CD14-positive monocyte (primary cell): ENCODE measurements around the gene CROCC. TPM values are rescaled to one million over a fixed set of nuclear protein-coding genes. Genes with fewer than 3 reads are reported as not detected.
"Not testable (repeated sequence)": the region's sequence is repeated elsewhere in the genome, so short reads cannot be mapped to it uniquely, and the experiment has no call there.

Experiments used
- DNase-seq, 3 donors: peaks; one replicate each; pipeline ENCODE4 v3.0.0-alpha.2; 2011 to 2022
- H2AFZ ChIP-seq: 2 replicates; pipeline ENCODE4 v1.6.0; 2012; ENCODE audit warnings: mild to moderate bottlenecking, low read depth, low read length, inconsistent platforms; ENCODE audit not compliant: insufficient read depth, poor library complexity, severe bottlenecking
- H3K27ac ChIP-seq, 2 donors: 1 replicate in 1 of 2; 2 replicates in 1 of 2; pipeline ENCODE4 v1.5.1; 2012 to 2013; ENCODE audit warnings: low read length in 2 of 2, control low read depth in 1 of 2, inconsistent platforms in 1 of 2, low read depth in 1 of 2, mild to moderate bottlenecking in 1 of 2
- H3K27me3 ChIP-seq, 2 donors: one replicate each; pipeline versions ENCODE4 v1.6.0 to v1.6.1; 2011 to 2013; ENCODE audit warnings: low read length in 2 of 2; ENCODE audit not compliant: control insufficient read depth in 2 of 2, insufficient read depth in 2 of 2
- H3K36me3 ChIP-seq, 2 donors: replicated peaks in 1 of 2; 1 replicate in 1 of 2; 2 replicates in 1 of 2; pipeline versions ENCODE4 v1.5.1 to v1.6.1; 2012 to 2013; ENCODE audit warnings: low read length in 2 of 2, control low read depth in 1 of 2, inconsistent platforms in 1 of 2, mild to moderate bottlenecking in 1 of 2; ENCODE audit not compliant: insufficient read depth in 2 of 2, control insufficient read depth in 1 of 2
- H3K4me1 ChIP-seq, 2 donors: 1 replicate in 1 of 2; 2 replicates in 1 of 2; pipeline versions ENCODE4 v1.5.1 to v1.6.1; 2012 to 2013; ENCODE audit warnings: low read length in 2 of 2, control low read depth in 1 of 2, inconsistent platforms in 1 of 2, mild to moderate bottlenecking in 1 of 2, moderate library complexity in 1 of 2; ENCODE audit not compliant: insufficient read depth in 2 of 2, control insufficient read depth in 1 of 2
- H3K4me2 ChIP-seq: replicated peaks from 2 replicates; pipeline ENCODE3; 2012; ENCODE audit warnings: low read length, moderate library complexity, mild to moderate bottlenecking; ENCODE audit not compliant: poor library complexity, severe bottlenecking; ENCODE audit errors: extremely low read depth
- H3K4me3 ChIP-seq, 3 experiments: fragments of 200-600 bp in 1 of 3; sonication (generic) in 1 of 3; replicated peaks in 1 of 3; 1 replicate in 2 of 3; 2 replicates in 1 of 3; pipeline ENCODE4 v1.5.1; 2011 to 2013; ENCODE audit warnings: low read length in 3 of 3, mild to moderate bottlenecking in 3 of 3, control low read depth in 2 of 3, low read depth in 2 of 3, inconsistent platforms in 1 of 3, moderate library complexity in 1 of 3
- H3K79me2 ChIP-seq: 2 replicates; pipeline ENCODE4 v1.6.0; 2012; ENCODE audit warnings: mild to moderate bottlenecking, control low read depth, inconsistent platforms, low read length, moderate library complexity; ENCODE audit not compliant: insufficient read depth
- H3K9ac ChIP-seq: 2 replicates; pipeline ENCODE4 v1.6.0; 2017; ENCODE audit warnings: low read length, mild to moderate bottlenecking; ENCODE audit not compliant: insufficient read depth, poor library complexity, severe bottlenecking
- H3K9me3 ChIP-seq, 2 donors: replicated peaks in 1 of 2; 1 replicate in 1 of 2; 2 replicates in 1 of 2; pipeline versions ENCODE4 v1.5.1 to v1.6.1; 2012 to 2013; ENCODE audit warnings: low read length in 2 of 2, control low read depth in 1 of 2; ENCODE audit not compliant: control insufficient read depth in 1 of 2, insufficient read depth in 1 of 2
- H4K20me1 ChIP-seq: 2 replicates; pipeline ENCODE4 v1.6.0; 2012; ENCODE audit warnings: mild to moderate bottlenecking, low read length, control low read depth, moderate library complexity; ENCODE audit not compliant: insufficient read depth
- H3K27ac Mint-ChIP-seq, 7 donors: one replicate each; pipeline ENCODE4 v1.8.0; 2020; ENCODE audit warnings: mild to moderate bottlenecking in 7 of 7, mixed read lengths in 7 of 7, moderate library complexity in 6 of 7, inconsistent platforms in 2 of 7
- H3K27me3 Mint-ChIP-seq, 3 donors: one replicate each; pipeline ENCODE4 v1.8.0; 2021 to 2022; ENCODE audit warnings: low read depth in 3 of 3, mild to moderate bottlenecking in 3 of 3, mixed read lengths in 3 of 3, moderate library complexity in 3 of 3, inconsistent platforms in 1 of 3
- H3K36me3 Mint-ChIP-seq, 2 donors: one replicate each; pipeline ENCODE4 v1.8.0; 2020; ENCODE audit warnings: mixed read lengths in 2 of 2, inconsistent platforms in 1 of 2, mild to moderate bottlenecking in 1 of 2
- H3K4me1 Mint-ChIP-seq: one replicate; pipeline ENCODE4 v1.8.0; 2020; ENCODE audit warnings: mild to moderate bottlenecking, mixed read lengths
- H3K4me3 Mint-ChIP-seq, 2 donors: one replicate each; pipeline ENCODE4 v1.8.0; 2020; ENCODE audit warnings: mild to moderate bottlenecking in 2 of 2, mixed read lengths in 2 of 2, moderate library complexity in 1 of 2
- H3K9me3 Mint-ChIP-seq, 7 donors: one replicate each; pipeline ENCODE4 v1.8.0; 2020 to 2022; ENCODE audit warnings: mixed read lengths in 7 of 7, mild to moderate bottlenecking in 6 of 7, moderate library complexity in 6 of 7, inconsistent platforms in 2 of 7
- WGBS: methylation state at CpG from one replicate; pipeline ENCODE4 v1.1.5; 2013; ENCODE audit warnings: missing lambda C conversion rate; ENCODE audit not compliant: insufficient coverage; 5-methylcytosine and 5-hydroxymethylcytosine counted together
- intact Hi-C, 2 donors: fragments of 100-400 bp; cut with micrococcal nuclease; formaldehyde crosslinking; loops; one replicate each; pipeline versions ENCODE4 v1.15.0 to v1.15.1; 2023
- polyA plus RNA-seq, 3 donors: library from polyadenylated mRNA; depleted of rRNA in 1 of 3; unstranded in 2 of 3; stranded (reverse) in 1 of 3; fragments of 300-500 nt in 2 of 3; fragments of >200 nt in 1 of 3; fragmentation: Illumina TruSeq in 2 of 3; gene quantifications; 1 replicate in 2 of 3; 2 replicates in 1 of 3; pipeline ENCODE4 v1.2.3, GENCODE V29; 2012 to 2021
- TF ChIP-seq, protein P1 (sequence below): fragments of 200-600 bp; IDR thresholded peaks from one replicate; pipeline ENCODE4 v1.8.0; 2022; ENCODE audit warnings: antibody characterized with exemption, mild to moderate bottlenecking

CROCC gene
- polyA plus RNA-seq, 3 donors, result 0.21 to 46.1 (median 0.69) TPM

DNA sequence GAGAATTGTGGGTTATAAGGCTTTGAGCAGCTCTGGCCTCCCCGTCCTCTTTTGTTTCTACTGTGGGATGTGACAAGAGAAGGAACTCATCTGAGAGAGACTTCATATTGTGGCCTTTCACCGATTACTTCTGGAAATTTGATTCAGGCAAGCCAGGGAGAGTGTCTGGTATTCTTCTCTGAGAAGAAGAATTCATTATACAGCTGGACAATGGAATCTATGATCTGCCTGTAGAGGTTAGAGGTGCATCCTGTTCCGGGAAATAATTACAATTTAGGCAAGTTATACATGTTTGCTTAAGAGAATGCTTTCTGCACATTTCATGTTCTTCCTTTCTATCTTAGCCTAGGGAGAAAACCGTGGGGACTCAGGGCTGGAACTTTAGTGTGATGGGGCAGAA, 38.7 kb upstream of the CROCC start:
- TF ChIP-seq, protein P1, sequence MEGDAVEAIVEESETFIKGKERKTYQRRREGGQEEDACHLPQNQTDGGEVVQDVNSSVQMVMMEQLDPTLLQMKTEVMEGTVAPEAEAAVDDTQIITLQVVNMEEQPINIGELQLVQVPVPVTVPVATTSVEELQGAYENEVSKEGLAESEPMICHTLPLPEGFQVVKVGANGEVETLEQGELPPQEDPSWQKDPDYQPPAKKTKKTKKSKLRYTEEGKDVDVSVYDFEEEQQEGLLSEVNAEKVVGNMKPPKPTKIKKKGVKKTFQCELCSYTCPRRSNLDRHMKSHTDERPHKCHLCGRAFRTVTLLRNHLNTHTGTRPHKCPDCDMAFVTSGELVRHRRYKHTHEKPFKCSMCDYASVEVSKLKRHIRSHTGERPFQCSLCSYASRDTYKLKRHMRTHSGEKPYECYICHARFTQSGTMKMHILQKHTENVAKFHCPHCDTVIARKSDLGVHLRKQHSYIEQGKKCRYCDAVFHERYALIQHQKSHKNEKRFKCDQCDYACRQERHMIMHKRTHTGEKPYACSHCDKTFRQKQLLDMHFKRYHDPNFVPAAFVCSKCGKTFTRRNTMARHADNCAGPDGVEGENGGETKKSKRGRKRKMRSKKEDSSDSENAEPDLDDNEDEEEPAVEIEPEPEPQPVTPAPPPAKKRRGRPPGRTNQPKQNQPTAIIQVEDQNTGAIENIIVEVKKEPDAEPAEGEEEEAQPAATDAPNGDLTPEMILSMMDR, result no peak
- no peak overlapping the region for H3K4me2 ChIP-seq
- no peaks in the 10 kb centered on the region for H3K9me3 ChIP-seq
- no peak overlapping the region for H3K4me3 ChIP-seq
- H3K27ac ChIP-seq, result no peak overlapping the region
- H3K9ac ChIP-seq, result no peak overlapping the region
- Mint-ChIP-seq H3K4me1 (no peaks in the 10 kb centered on the region), H3K27ac (no peak overlapping the region), H3K27me3 (peaks cover 18 to 26% (median 19%) of the 10 kb centered on the region in 3 donors), H3K36me3 (no peaks in the 10 kb centered on the region), H3K4me3 (no peak overlapping the region), H3K9me3 (no peaks in the 10 kb centered on the region)
- H3K4me1 ChIP-seq, result no peaks in the 10 kb centered on the region
- DNase-seq, result no peak
- no peaks in the 10 kb centered on the region for H3K79me2 ChIP-seq
- WGBS, result 94% methylated on average over 2 of the region's 4 CpGs
- H2AFZ ChIP-seq, result no peak overlapping the region
- no peaks in the 10 kb centered on the region for H3K36me3 ChIP-seq
- no peaks in the 10 kb centered on the region for H4K20me1 ChIP-seq
- intact Hi-C loops, result no loop called here
- peaks cover 0 to 16% of the 10 kb centered on the region in 2 donors for H3K27me3 ChIP-seq

DNA sequence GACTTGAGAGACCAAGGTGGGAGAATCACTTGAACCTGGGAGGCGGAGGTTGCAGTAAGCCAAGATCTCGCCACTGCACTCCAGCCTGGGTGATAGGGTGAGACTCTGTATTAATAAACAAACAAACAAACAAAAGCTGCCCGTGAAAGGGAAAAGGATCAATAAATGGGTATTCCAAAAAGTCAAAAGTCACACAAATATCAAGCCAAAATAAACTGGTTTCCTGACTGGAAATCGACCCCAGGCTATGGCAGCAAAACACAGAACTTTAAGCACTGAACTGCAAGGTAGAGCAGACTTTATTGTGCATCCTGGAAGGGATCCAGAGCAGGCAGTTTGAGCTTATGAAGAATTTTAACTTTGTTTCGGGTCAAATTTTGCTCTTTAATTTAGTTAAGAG, 37.2 kb upstream of the CROCC start:
- H3K9me3 ChIP-seq, H3K4me3 ChIP-seq, H3K27ac ChIP-seq, H3K36me3 ChIP-seq, H3K79me2 ChIP-seq, H3K9me3 Mint-ChIP-seq, H3K4me2 ChIP-seq, intact Hi-C loops, H4K20me1 ChIP-seq, H3K9ac ChIP-seq, H3K36me3 Mint-ChIP-seq, H2AFZ ChIP-seq, DNase-seq: not testable (repeated sequence)
- Mint-ChIP-seq H3K4me3 (peak overlapping the region in 1 of 2 donors; percentile 23), H3K27me3 (peaks cover 17 to 19% (median 18%) of the 10 kb centered on the region in 3 donors), H3K4me1 (peaks cover 12% of the 10 kb centered on the region), H3K27ac (peak overlapping the region in 1 of 7 donors; percentile 3)
- peaks cover 0 to 11% of the 10 kb centered on the region in 2 donors for H3K27me3 ChIP-seq
- H3K4me1 ChIP-seq, result peaks cover 5 to 10% of the 10 kb centered on the region in 2 donors
- 100% methylated on average over 1 of the region's 5 CpGs for WGBS
